LHCN-M2 (cell line): ENCODE results near the gene MRPS22. TPM values are rescaled to one million over a fixed set of nuclear protein-coding genes. Genes with fewer than 3 reads are reported as not detected.
A peak's percentile ranks its signal among the peaks of the same experiment; 100 is the strongest.
"Not testable (repeated sequence)": the region's sequence is repeated elsewhere in the genome, so short reads cannot be mapped to it uniquely, and the experiment has no call there.

Source experiments
- DNase-seq: peaks from one replicate; pipeline ENCODE4 v3.0.0-alpha.2; 2012; ENCODE audit warnings: low read depth
- total RNA-seq: library from RNA; depleted of rRNA; stranded (reverse); fragments of >200 nt; gene quantifications from 2 replicates; pipeline ENCODE4 v1.2.3, GENCODE V29; 2014

The MRPS22 gene
- total RNA-seq, 1 experiment from 2014 or later: 82.4 TPM

DNA sequence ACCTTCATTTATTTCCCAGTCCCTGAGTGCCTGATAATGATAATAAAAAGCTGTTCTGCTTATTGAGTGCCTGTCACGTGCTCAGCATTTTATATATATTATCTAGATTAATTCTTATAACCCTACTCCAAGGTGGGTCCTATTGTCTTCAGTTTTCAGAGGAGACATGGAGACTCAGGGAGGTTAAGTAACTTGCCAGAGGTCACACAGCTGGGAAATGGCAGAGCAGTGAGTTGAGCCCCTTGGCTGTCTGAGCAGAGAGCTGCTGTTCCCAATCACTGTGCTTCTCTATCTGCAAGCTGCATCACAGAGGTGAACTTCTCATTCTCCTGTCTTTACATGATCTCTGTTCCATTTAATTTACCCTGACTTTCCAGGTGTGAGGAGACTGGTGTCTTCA, 32.3 kb upstream of the MRPS22 start:
- DNase-seq: no peak

- DNase-seq: no peak
These were observed 31.4 kb upstream of the MRPS22 start for GRCh38 chr3:139312416-139312815.

GRCh38 chr3:139312959-139313358, 30.9 kb upstream of the MRPS22 start:
- no peak for DNase-seq

GRCh38 chr3:139313921-139314320, 29.9 kb upstream of the MRPS22 start:
- DNase-seq: no peak

GRCh38 chr3:139317215-139317614, 26.6 kb upstream of the MRPS22 start:
- DNase-seq: no peak

DNA sequence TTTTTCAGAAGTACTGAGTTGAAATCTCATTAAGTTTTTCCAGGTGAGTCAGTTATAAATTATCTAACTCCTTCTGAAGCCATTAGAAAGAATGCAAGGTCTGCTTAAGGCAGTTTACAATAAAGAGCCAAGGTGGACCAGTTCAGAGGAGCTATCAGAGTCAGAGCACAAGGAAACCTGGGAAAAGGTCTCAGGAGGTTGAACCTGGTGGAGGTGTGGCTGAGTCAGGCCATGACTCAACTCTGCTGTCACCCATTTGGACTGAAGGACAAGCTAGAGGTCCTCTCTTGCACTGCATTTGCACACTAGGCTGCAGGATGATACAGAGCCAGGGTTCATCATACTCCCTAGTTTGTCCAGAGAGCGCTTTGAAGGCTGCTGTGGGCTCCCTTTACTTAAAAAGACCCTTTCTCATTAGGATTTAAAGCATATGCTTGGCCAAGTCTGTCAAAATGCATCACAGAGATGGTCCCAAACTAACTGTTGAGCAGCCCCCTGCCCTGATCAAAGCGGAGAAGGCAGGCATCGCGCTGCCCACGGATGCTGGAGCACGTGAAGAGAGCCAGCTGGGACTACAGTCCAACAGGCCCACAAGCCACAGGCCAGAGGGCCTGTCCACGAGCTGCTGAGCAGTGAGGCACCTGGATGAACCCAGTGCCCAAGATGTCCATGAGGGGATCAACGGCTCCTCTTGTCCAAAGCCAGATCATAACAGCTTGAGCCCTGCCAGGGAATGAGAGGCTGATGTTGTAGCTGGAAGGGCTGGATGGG, 26.0 kb upstream of the MRPS22 start:
- no peak for DNase-seq

DNA sequence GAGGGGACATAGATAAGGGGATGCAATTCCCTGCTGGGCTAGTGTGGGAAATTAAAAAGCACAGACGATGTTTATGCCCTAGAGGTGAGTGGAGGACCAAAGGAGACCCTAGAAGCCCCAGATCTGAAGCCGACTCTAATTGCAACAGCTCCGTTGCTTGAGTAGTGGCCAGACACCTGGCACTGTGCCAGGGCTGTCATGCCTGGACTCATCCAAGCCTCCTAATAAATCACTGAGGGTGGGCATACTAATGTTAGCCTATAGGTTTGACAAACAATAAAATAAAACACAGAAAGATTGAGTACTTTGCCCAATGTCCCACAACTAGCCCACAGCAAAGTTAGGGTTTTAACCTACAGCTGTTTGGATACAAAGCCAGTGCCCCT, 25.4 kb upstream of the MRPS22 start:
- no peak for DNase-seq

DNA sequence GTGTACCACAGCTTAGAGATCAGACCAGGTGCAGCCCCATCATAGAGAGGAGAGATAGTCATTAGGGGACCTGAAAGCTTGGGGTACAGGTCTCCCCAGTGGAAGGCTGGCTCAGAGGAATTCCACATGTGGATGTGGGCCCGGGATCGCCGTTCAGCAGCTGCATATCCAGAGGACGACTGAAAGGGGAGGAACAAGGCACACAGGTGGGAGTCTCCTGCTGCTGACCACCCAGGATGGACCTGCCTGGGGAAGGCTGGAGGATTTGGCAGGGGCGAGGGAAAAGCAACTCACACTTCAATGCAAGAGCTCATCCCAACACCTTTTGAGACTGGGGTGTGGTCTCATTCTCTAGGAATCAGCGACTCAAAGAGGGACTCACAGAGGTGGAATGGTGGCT, 25.0 kb upstream of the MRPS22 start:
- no peak for DNase-seq

- DNase-seq: peak; percentile 40
These were observed 24.1 kb upstream of the MRPS22 start for GRCh38 chr3:139319428-139320402.

DNA sequence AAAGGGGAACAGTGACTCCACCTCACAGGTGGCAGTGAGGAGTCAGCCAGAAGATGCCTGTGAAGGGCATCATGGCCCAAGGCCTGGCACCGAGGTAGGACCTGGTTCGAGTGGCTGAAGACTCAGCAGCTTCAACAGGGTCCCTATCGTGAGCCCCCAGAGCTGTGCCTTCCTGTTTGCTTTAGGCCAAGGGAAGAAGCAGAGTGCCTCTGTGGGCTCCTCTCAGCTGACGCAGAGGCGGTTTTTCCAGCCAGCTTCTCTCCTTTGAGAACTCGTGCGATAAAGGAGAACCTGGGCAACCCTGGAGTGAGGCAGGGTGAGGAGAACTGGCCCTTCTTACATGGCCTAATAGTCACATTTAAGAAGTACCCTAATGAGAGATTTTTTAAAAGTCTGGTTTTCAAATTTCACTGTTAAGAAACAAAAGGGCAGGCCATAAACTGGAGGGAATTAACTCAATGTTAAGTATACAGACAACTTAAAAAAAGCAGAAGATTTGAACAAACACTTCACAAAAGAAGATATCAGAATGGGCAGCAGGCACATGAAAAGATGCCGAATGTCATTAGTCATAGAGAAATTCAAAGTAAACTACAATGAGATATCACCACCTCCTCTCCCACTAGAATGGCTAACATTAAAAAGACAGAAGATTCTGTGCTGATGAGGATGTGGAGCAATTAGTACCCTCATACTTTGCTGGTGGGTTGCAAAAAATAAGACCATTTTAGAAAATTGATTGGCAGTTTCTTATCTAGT, 23.1 kb upstream of the MRPS22 start:
- no peak for DNase-seq

DNA sequence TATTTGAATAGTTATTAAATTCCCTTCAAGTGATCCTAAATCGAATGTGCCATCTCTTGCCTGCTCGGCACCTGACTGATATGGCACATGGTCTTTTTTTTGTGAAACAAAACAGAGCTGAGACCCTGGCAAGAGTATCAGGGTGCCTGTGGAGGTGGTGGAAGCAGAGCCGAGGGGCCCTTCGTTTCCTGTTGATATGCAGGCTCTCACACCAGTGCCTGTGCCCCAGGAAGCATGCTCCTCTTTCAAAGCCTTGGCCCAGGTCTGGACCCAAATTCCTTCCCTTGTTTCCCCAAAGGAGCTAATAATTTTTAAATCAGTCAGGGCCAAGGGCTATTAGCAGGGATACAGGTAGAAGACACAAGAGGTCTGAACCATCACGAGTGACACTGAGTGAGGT, 21.5 kb upstream of the MRPS22 start:
- DNase-seq: no peak

DNA sequence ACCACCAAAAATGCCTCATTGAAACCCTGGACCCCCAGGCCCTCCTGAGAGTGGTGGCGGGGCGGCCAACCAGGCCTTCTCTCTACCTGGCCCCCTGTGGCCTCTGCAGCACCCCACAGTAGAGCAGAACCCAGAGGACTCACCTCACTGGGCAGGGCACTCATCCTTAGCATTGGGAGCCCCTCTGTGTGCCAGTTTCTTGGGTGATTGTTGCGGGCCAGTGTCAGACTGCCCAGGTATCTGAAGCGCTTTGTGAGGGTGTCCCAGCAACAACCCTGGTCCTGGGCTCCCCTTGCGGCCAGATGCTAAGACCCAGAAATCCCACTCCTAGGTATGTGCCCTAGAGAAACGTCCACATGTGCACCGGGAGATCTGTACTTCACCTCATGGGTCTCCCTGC, 20.7 kb upstream of the MRPS22 start:
- DNase-seq: no peak

DNA sequence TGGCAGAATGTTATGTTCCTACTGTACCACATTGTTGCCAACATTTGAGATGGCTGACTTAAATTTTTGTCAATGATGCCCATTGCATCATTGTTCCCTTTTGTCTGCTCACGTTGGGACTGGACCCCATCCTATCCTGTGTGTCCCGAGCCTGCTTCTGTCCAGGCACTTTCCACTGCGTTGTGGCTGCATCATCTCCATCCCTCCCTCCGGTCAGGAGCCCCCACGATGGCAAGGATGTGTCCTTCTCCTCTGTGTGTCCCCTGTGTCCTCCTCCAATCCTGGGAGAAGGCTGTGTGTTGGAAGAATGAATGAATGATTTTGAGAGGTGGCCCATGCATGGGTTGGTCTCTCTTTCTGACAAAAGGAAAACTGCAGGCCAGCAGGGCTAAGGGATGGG, 19.4 kb upstream of the MRPS22 start:
- DNase-seq: no peak

- peak; percentile 84 for DNase-seq
These were observed 18.3 kb upstream of the MRPS22 start for GRCh38 chr3:139325551-139325950.

- no peak for DNase-seq
These were observed 17.7 kb upstream of the MRPS22 start for GRCh38 chr3:139326131-139326530.

GRCh38 chr3:139326707-139327106, 17.1 kb upstream of the MRPS22 start:
- no peak for DNase-seq

DNA sequence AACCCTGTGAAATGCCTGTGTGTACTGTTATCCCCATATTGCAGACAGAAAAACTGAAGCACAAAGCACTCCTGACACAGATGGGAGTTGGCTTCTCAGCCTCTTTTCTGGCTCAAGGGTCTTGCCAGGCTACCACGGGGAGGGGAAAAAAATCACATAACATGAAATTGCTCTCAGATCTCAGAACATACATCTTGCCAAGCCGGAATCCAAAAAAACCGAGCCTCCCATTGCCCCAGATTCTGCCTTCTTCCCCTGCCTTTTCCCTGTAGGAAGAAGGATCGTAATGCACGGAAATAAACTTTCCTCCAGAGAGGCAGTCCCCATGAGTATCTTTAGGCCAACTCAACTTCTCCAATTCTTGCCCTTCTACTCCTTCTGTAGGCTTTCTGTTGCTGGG, 16.6 kb upstream of the MRPS22 start:
- DNase-seq: no peak

DNA sequence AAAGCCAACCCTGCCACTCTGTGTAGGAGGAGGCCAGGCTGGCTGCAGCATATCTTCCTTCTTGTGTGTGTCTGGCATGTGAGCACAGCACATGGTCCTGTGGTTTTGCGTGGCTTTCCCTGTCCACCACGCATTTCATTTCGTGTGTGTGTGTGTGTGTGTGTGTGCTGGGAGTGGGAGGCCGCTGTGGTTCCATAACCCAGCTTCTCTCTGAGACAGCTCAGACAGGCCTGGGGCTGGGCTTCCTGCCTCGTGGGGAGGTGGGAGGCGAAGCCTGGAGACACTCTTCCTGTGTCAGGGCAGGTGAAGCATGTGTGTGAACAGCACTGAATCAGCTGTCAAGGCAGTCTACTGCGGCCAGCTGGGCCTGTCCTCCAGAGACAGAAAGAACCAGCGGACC, 16.0 kb upstream of the MRPS22 start:
- DNase-seq: no peak

DNA sequence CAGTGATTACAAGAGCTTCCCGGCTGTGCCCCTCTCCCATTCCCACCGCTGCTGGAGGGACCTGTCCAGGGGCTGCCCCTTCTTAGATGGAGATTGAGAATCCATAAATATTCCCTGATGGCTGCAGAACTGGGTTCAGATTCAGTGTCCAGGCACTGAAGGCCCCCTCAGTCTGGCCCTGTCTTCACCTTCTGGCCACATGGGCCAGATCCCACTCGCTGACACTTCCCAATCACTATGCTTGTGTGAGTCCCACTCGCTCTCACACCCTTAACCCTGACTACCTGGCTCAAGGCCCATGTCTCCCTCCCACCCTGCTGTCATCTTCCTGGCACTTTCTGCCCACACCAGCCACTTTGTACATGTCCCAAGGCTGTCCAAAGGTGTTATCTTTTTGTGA, 15.5 kb upstream of the MRPS22 start:
- no peak for DNase-seq

DNA sequence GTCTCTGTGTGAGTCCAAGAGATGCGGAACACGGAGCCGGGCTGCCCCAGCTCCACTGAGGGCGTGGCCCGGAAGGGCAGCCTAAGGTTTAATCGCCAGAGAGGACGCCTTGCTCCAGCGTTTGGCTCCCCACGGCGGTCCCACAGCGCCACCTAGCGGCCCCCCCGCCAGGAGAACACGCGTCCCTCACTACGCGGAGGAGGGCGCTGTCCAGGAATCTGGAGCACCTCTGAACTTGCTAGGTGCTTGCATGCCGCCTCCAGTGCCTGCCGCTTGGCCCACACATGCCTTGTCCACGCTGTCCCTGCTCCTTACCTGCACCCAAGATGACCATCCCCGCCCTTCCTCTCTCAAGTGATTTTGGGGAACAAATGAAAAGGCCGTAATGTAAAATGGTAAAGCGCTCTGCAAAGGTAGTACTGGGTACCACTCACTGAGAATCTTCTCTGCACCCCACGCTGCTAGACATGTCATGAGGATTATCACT, 14.4 kb upstream of the MRPS22 start:
- peak; percentile 81 for DNase-seq

GRCh38 chr3:139332092-139332491, 11.7 kb upstream of the MRPS22 start:
- DNase-seq: no peak

DNA sequence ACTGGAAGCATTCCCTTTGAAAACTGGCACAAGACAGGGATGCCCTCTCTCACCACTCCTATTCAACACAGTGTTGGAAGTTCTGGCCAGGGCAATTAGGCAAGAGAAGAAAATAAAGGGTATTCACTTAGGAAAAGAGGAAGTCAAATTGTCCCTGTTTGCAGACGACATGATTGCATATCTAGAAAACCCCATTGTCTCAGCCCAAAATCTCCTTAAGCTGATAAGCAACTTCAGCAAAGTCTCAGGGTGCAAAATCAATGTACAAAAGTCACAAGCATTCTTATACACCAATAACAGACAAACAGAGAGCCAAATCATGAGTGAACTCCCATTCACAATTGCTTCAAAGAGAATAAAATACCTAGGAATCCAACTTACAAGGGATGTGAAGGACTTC, 9.1 kb upstream of the MRPS22 start:
- not testable (repeated sequence) for DNase-seq
